ENCODE results near the gene VIT.

GRCh38 chr2:36717603-36718266, 21.2 kb downstream of the VIT start:
- TF ChIP-seq CTCF (IDR thresholded peaks at IDR 0.05; ENCODE audit: low read depth, low read length, missing input control) (no peak), GABPA (IDR thresholded peaks at IDR 0.05 in 1 of 2, conservative IDR thresholded peaks at IDR 0.05 in 1 of 2) (no peak), RAD21 (IDR thresholded peaks at IDR 0.05) (no peak), YY1 (IDR thresholded peaks at IDR 0.05) (no peak), FOXA1 (IDR thresholded peaks at IDR 0.05) (no peak), TAF1 (conservative IDR thresholded peaks at IDR 0.05) (no peak), MAX (IDR thresholded peaks at IDR 0.05) (no peak), SP1 (IDR thresholded peaks at IDR 0.05) (no peak), HNF4G (IDR thresholded peaks at IDR 0.05) (no peak), ZBTB33 (IDR thresholded peaks at IDR 0.05) (no peak), JUND (IDR thresholded peaks at IDR 0.05) (no peak), RXRA (IDR thresholded peaks at IDR 0.05) (no peak)
- TF ChIP-seq, protein P1, sequence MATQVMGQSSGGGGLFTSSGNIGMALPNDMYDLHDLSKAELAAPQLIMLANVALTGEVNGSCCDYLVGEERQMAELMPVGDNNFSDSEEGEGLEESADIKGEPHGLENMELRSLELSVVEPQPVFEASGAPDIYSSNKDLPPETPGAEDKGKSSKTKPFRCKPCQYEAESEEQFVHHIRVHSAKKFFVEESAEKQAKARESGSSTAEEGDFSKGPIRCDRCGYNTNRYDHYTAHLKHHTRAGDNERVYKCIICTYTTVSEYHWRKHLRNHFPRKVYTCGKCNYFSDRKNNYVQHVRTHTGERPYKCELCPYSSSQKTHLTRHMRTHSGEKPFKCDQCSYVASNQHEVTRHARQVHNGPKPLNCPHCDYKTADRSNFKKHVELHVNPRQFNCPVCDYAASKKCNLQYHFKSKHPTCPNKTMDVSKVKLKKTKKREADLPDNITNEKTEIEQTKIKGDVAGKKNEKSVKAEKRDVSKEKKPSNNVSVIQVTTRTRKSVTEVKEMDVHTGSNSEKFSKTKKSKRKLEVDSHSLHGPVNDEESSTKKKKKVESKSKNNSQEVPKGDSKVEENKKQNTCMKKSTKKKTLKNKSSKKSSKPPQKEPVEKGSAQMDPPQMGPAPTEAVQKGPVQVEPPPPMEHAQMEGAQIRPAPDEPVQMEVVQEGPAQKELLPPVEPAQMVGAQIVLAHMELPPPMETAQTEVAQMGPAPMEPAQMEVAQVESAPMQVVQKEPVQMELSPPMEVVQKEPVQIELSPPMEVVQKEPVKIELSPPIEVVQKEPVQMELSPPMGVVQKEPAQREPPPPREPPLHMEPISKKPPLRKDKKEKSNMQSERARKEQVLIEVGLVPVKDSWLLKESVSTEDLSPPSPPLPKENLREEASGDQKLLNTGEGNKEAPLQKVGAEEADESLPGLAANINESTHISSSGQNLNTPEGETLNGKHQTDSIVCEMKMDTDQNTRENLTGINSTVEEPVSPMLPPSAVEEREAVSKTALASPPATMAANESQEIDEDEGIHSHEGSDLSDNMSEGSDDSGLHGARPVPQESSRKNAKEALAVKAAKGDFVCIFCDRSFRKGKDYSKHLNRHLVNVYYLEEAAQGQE (IDR thresholded peaks at IDR 0.05): no peak
- TF ChIP-seq, protein P2, sequence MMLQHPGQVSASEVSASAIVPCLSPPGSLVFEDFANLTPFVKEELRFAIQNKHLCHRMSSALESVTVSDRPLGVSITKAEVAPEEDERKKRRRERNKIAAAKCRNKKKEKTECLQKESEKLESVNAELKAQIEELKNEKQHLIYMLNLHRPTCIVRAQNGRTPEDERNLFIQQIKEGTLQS (IDR thresholded peaks at IDR 0.05): no peak

Data from liver (tissue), 3 donors.